H1 (cell line): ENCODE measurements around the gene STXBP5. TPM values are rescaled to one million over a fixed set of nuclear protein-coding genes. Genes with fewer than 3 reads are reported as not detected.

Experiments
- EGR1 ChIP-seq: IDR thresholded peaks from 2 replicates; pipeline ENCODE4 v1.6.1; 2011; ENCODE audit warnings: low read depth, low read length, borderline replicate concordance
- EZH2 ChIP-seq: fragments of 200-600 bp; sonication (generic); IDR thresholded peaks from 2 replicates; pipeline ENCODE4 v1.7.1; 2012; ENCODE audit warnings: low read depth, mild to moderate bottlenecking, moderate library complexity, low read length, inconsistent platforms; ENCODE audit not compliant: severe bottlenecking
- GABPA ChIP-seq: IDR thresholded peaks from 2 replicates; pipeline ENCODE4 v1.6.1; 2011; ENCODE audit warnings: mild to moderate bottlenecking, low read length, moderate library complexity, borderline replicate concordance; ENCODE audit not compliant: insufficient read depth
- GTF2F1 ChIP-seq: IDR thresholded peaks from 2 replicates; pipeline ENCODE4 v1.6.1; 2012; ENCODE audit warnings: low read depth, low read length, improper control_type of control experiment, borderline replicate concordance
- KDM1A ChIP-seq: fragments of 200-600, 300-600 bp; sonication (generic); IDR thresholded peaks from 2 replicates; pipeline ENCODE4 v1.7.1; 2016; ENCODE audit warnings: mild to moderate bottlenecking, low read length, borderline replicate concordance
- POLR2A ChIP-seq, 2 experiments: IDR thresholded peaks; 1 replicate in 1 of 2; 2 replicates in 1 of 2; pipeline ENCODE4 v1.6.1; 2011; ENCODE audit warnings: low read depth in 2 of 2, low read length in 2 of 2, mild to moderate bottlenecking in 2 of 2; ENCODE audit errors: control extremely low read depth in 1 of 2
- RFX5 ChIP-seq: IDR thresholded peaks from 2 replicates; pipeline ENCODE4 v1.6.1; 2011; ENCODE audit warnings: low read depth, low read length, improper control_type of control experiment, borderline replicate concordance
- RXRA ChIP-seq: IDR thresholded peaks from 2 replicates; pipeline ENCODE4 v1.6.1; 2011; ENCODE audit warnings: low read depth, mild to moderate bottlenecking, low read length, moderate library complexity; ENCODE audit not compliant: insufficient read depth
- SIN3A ChIP-seq, 2 experiments: IDR thresholded peaks in 1 of 2; conservative IDR thresholded peaks in 1 of 2; 2 replicates each; pipeline ENCODE4 v1.6.1; 2011 to 2012; ENCODE audit warnings: low read length in 2 of 2, improper control_type of control experiment in 1 of 2, low read depth in 1 of 2, mild to moderate bottlenecking in 1 of 2
- SP1 ChIP-seq: IDR thresholded peaks from 2 replicates; pipeline ENCODE4 v1.6.1; 2011; ENCODE audit warnings: low read depth, low read length
- polyA plus RNA-seq, 7 experiments: library from polyadenylated mRNA; depleted of rRNA in 3 of 7; stranded (reverse) in 5 of 7; unstranded in 2 of 7; fragments of >200 nt in 5 of 7; fragments of 200-250 nt in 2 of 7; gene quantifications; 1 replicate in 5 of 7; 2 replicates in 1 of 7; 4 replicates in 1 of 7; pipeline versions ENCODE4 v1.2.1 to v1.2.3, GENCODE V29; 2011 to 2013; ENCODE audit warnings: missing spikeins in 2 of 7, mixed read lengths in 2 of 7
- total RNA-seq: library from RNA; stranded (reverse); fragmentation: NEBNext Ultra II Directional; extraction: Animal tissue kit (Norgen Biotek cat#: 25700); gene quantifications from 2 replicates; pipeline ENCODE4 v1.2.1, GENCODE V29; 2021
- TF ChIP-seq, protein P1 (sequence below): fragments of 300-600 bp; sonication (generic); IDR thresholded peaks from 2 replicates; pipeline ENCODE4 v1.7.1; 2012; ENCODE audit warnings: low read length, moderate library complexity, mild to moderate bottlenecking, inconsistent platforms; ENCODE audit not compliant: insufficient replicate concordance
- TF ChIP-seq, protein P2 (sequence below): IDR thresholded peaks from 2 replicates; pipeline ENCODE4 v1.6.1; 2012; ENCODE audit warnings: inconsistent platforms

Gene STXBP5
- total and polyA plus RNA-seq, 2 of the 8 experiments (the other 6 are each of a cell fraction or from before 2014, with no cell fraction given), result 2.7 to 10.8 TPM

DNA sequence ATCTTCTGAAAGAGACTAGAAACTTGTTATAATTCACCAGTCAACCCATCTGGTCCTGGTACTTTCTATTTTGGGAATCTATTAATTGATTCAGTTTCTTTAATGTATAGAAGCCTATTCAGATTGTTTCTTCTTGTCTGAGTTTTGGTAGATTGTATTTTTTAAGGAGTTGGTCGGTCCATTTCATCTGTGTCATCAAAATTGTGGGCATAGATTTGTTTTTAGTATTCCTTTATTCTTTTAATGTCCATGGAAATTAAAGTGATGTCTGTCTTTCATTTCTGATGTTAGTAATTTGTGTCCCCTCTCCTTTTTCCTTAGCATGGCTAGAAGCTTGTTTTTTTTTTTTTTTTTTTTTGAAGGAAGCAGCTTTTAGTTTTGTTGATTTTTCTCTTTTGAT, 15.2 kb downstream of the STXBP5 start (continued):
- TF ChIP-seq, protein P1, sequence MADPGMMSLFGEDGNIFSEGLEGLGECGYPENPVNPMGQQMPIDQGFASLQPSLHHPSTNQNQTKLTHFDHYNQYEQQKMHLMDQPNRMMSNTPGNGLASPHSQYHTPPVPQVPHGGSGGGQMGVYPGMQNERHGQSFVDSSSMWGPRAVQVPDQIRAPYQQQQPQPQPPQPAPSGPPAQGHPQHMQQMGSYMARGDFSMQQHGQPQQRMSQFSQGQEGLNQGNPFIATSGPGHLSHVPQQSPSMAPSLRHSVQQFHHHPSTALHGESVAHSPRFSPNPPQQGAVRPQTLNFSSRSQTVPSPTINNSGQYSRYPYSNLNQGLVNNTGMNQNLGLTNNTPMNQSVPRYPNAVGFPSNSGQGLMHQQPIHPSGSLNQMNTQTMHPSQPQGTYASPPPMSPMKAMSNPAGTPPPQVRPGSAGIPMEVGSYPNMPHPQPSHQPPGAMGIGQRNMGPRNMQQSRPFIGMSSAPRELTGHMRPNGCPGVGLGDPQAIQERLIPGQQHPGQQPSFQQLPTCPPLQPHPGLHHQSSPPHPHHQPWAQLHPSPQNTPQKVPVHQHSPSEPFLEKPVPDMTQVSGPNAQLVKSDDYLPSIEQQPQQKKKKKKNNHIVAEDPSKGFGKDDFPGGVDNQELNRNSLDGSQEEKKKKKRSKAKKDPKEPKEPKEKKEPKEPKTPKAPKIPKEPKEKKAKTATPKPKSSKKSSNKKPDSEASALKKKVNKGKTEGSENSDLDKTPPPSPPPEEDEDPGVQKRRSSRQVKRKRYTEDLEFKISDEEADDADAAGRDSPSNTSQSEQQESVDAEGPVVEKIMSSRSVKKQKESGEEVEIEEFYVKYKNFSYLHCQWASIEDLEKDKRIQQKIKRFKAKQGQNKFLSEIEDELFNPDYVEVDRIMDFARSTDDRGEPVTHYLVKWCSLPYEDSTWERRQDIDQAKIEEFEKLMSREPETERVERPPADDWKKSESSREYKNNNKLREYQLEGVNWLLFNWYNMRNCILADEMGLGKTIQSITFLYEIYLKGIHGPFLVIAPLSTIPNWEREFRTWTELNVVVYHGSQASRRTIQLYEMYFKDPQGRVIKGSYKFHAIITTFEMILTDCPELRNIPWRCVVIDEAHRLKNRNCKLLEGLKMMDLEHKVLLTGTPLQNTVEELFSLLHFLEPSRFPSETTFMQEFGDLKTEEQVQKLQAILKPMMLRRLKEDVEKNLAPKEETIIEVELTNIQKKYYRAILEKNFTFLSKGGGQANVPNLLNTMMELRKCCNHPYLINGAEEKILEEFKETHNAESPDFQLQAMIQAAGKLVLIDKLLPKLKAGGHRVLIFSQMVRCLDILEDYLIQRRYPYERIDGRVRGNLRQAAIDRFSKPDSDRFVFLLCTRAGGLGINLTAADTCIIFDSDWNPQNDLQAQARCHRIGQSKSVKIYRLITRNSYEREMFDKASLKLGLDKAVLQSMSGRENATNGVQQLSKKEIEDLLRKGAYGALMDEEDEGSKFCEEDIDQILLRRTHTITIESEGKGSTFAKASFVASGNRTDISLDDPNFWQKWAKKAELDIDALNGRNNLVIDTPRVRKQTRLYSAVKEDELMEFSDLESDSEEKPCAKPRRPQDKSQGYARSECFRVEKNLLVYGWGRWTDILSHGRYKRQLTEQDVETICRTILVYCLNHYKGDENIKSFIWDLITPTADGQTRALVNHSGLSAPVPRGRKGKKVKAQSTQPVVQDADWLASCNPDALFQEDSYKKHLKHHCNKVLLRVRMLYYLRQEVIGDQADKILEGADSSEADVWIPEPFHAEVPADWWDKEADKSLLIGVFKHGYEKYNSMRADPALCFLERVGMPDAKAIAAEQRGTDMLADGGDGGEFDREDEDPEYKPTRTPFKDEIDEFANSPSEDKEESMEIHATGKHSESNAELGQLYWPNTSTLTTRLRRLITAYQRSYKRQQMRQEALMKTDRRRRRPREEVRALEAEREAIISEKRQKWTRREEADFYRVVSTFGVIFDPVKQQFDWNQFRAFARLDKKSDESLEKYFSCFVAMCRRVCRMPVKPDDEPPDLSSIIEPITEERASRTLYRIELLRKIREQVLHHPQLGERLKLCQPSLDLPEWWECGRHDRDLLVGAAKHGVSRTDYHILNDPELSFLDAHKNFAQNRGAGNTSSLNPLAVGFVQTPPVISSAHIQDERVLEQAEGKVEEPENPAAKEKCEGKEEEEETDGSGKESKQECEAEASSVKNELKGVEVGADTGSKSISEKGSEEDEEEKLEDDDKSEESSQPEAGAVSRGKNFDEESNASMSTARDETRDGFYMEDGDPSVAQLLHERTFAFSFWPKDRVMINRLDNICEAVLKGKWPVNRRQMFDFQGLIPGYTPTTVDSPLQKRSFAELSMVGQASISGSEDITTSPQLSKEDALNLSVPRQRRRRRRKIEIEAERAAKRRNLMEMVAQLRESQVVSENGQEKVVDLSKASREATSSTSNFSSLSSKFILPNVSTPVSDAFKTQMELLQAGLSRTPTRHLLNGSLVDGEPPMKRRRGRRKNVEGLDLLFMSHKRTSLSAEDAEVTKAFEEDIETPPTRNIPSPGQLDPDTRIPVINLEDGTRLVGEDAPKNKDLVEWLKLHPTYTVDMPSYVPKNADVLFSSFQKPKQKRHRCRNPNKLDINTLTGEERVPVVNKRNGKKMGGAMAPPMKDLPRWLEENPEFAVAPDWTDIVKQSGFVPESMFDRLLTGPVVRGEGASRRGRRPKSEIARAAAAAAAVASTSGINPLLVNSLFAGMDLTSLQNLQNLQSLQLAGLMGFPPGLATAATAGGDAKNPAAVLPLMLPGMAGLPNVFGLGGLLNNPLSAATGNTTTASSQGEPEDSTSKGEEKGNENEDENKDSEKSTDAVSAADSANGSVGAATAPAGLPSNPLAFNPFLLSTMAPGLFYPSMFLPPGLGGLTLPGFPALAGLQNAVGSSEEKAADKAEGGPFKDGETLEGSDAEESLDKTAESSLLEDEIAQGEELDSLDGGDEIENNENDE, result no peak
- no peak for TF ChIP-seq GTF2F1
- TF ChIP-seq, protein P2, sequence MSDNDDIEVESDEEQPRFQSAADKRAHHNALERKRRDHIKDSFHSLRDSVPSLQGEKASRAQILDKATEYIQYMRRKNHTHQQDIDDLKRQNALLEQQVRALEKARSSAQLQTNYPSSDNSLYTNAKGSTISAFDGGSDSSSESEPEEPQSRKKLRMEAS, result no peak
- TF ChIP-seq EGR1, result no peak
- TF ChIP-seq GABPA, result no peak
- TF ChIP-seq POLR2A (IDR thresholded peaks at IDR 0.05; ENCODE audit: control extremely low read depth in 1 of 2, low read depth in 2 of 2, low read length in 2 of 2), result no peak
- TF ChIP-seq KDM1A, result no peak
- no peak for TF ChIP-seq RFX5
- no peak for TF ChIP-seq RXRA
- no peak for TF ChIP-seq EZH2
- TF ChIP-seq SP1, result no peak
- TF ChIP-seq SIN3A (conservative IDR thresholded peaks at IDR 0.05 in 1 of 2, IDR thresholded peaks at IDR 0.05 in 1 of 2; ENCODE audit: low read depth in 1 of 2, low read length in 2 of 2), result no peak
